GM12878 (cell line): ENCODE results near the gene TRPM5. TPM values are rescaled to one million over a fixed set of nuclear protein-coding genes. Genes with fewer than 3 reads are reported as not detected.

ENCODE experiments used
- ATAC-seq: fragments of 200-7000 bp; cut with Tn5 transposase; 3 replicates; pipeline ENCODE4 v1.9.1; 2020; ENCODE audit warnings: mild to moderate bottlenecking, moderate library complexity
- BruUV-seq: library from RNA; stranded (reverse); fragments of 400-500 nt; replicated peaks from 2 replicates; lab custom pipeline; 2021; lab: Mats Ljungman, UMichigan
- CTCF ChIA-PET: fragments of 300-600 bp; sonication (Branson Sonifier 250); formaldehyde crosslinking; extraction: SDS; loops from one replicate; lab custom pipeline; 2021; ENCODE audit warnings: inconsistent platforms; lab: Yijun Ruan, JAX
- POLR2A ChIA-PET: fragments of 350-600 bp; formaldehyde crosslinking; extraction: SDS; loops from one replicate; lab custom pipeline; 2021; ENCODE audit warnings: inconsistent platforms; lab: Charles Lee
- RAD21 ChIA-PET: fragments of 300-600 bp; sonication (Branson Sonifier 250); formaldehyde crosslinking; loops from one replicate; lab custom pipeline; 2023; ENCODE audit warnings: antibody characterized with exemption; ENCODE audit not compliant: unreplicated experiment; lab: Charles Lee
- SMC1A ChIA-PET: fragments of 300-600 bp; sonication (Branson Sonifier 250); formaldehyde crosslinking; loops from one replicate; lab custom pipeline; 2023; ENCODE audit not compliant: unreplicated experiment, uncharacterized antibody; lab: Charles Lee
- DNase-seq: peaks from one replicate; pipeline ENCODE4 v3.0.0-alpha.2; 2011; ENCODE audit warnings: low read depth, low spot score
- FAIRE-seq: peaks from 3 replicates; lab custom pipeline; 2011; peaks lifted over from hg19 to GRCh38; lab: Jason Lieb, UNC
- H2AFZ ChIP-seq: 2 replicates; pipeline ENCODE4 v1.6.0; 2011; ENCODE audit warnings: low read depth, low read length, control low read depth; ENCODE audit not compliant: control insufficient read depth
- H3K27ac ChIP-seq: 2 replicates; pipeline ENCODE4 v1.5.1; 2011; ENCODE audit warnings: control low read depth; ENCODE audit not compliant: control insufficient read depth, insufficient read depth
- H3K27me3 ChIP-seq, 2 experiments: replicated peaks in 1 of 2; 2 replicates each; pipeline versions ENCODE4 v1.6.0 to v1.6.1; 2011; ENCODE audit warnings: low read length in 1 of 2; ENCODE audit not compliant: control insufficient read depth in 2 of 2, insufficient read depth in 2 of 2
- H3K36me3 ChIP-seq, 2 experiments: 2 replicates each; pipeline ENCODE4 v1.5.1; 2011; ENCODE audit warnings: low read length in 1 of 2; ENCODE audit not compliant: control insufficient read depth in 2 of 2, insufficient read depth in 2 of 2
- H3K4me1 ChIP-seq: 2 replicates; pipeline ENCODE4 v1.6.1; 2011; ENCODE audit warnings: mild to moderate bottlenecking, low read length, moderate library complexity, mixed read lengths; ENCODE audit not compliant: control insufficient read depth, insufficient read depth
- H3K4me2 ChIP-seq: 2 replicates; pipeline ENCODE4 v1.6.0; 2011; ENCODE audit warnings: control low read depth; ENCODE audit not compliant: control insufficient read depth, insufficient read depth
- H3K4me3 ChIP-seq: fragments of 200-600 bp; sonication (generic); 2 replicates; pipeline ENCODE4 v1.5.1; 2016
- H3K79me2 ChIP-seq: 2 replicates; pipeline ENCODE4 v1.6.0; 2011; ENCODE audit warnings: low read length; ENCODE audit not compliant: control insufficient read depth, insufficient read depth
- H3K9ac ChIP-seq: 2 replicates; pipeline ENCODE4 v1.8.0; 2011; ENCODE audit warnings: low read length, control low read depth, mixed read lengths; ENCODE audit not compliant: control insufficient read depth, insufficient read depth
- H3K9me3 ChIP-seq: replicated peaks from 3 replicates; pipeline ENCODE4 v1.5.1; 2011; ENCODE audit warnings: mild to moderate bottlenecking, low read length; ENCODE audit not compliant: control insufficient read depth, insufficient read depth
- H4K20me1 ChIP-seq: 2 replicates; pipeline ENCODE4 v1.6.0; 2011; ENCODE audit not compliant: control insufficient read depth, insufficient read depth
- ATF3 ChIP-seq: IDR thresholded peaks from 2 replicates; pipeline ENCODE4 v1.6.1; 2011; ENCODE audit warnings: low read depth, mild to moderate bottlenecking, low read length, moderate library complexity, borderline replicate concordance; ENCODE audit errors: extremely low read depth
- BCL3 ChIP-seq: IDR thresholded peaks from 2 replicates; pipeline ENCODE4 v1.6.1; 2011; ENCODE audit warnings: borderline replicate concordance, low read depth, mild to moderate bottlenecking, moderate library complexity, low read length; ENCODE audit not compliant: insufficient read depth, poor library complexity, severe bottlenecking
- CHD1 ChIP-seq: IDR thresholded peaks from 2 replicates; pipeline ENCODE4 v1.6.1; 2012; ENCODE audit warnings: low read depth, low read length, improper control_type of control experiment
- EED ChIP-seq: sonication (generic); IDR thresholded peaks from 2 replicates; pipeline ENCODE4 v1.6.1; 2016; ENCODE audit warnings: antibody characterized with exemption, low read depth
- EGR1 ChIP-seq, 2 experiments: IDR thresholded peaks; 1 replicate in 1 of 2; 2 replicates in 1 of 2; pipeline ENCODE4 v1.6.1; 2011 to 2012; ENCODE audit warnings: low read depth in 2 of 2, low read length in 2 of 2, borderline replicate concordance in 1 of 2, mild to moderate bottlenecking in 1 of 2, moderate library complexity in 1 of 2
- FOXM1 ChIP-seq: IDR thresholded peaks from 2 replicates; pipeline ENCODE4 v1.6.1; 2012; ENCODE audit warnings: low read depth, mild to moderate bottlenecking, inconsistent platforms, low read length, moderate library complexity
- GABPA ChIP-seq: IDR thresholded peaks from 2 replicates; pipeline ENCODE4 v1.6.1; 2014; ENCODE audit warnings: antibody characterized with exemption, low read depth, mild to moderate bottlenecking, inconsistent platforms
- HCFC1 ChIP-seq: fragments of 150-350 bp; IDR thresholded peaks from 2 replicates; pipeline ENCODE4 v1.6.1; 2014; ENCODE audit warnings: low read length
- IRF5 ChIP-seq: fragments of 450-650 bp; IDR thresholded peaks from 2 replicates; pipeline ENCODE4 v1.6.1; 2017; ENCODE audit warnings: borderline replicate concordance
- KDM1A ChIP-seq: fragments of 200-600 bp; sonication (generic); IDR thresholded peaks from 2 replicates; pipeline ENCODE4 v1.6.1; 2016; ENCODE audit warnings: borderline replicate concordance
- NFYA ChIP-seq: IDR thresholded peaks from 2 replicates; pipeline ENCODE4 v1.6.1; 2011; ENCODE audit warnings: low read depth, mild to moderate bottlenecking, low read length, improper control_type of control experiment, borderline replicate concordance
- RCOR1 ChIP-seq: conservative IDR thresholded peaks from 2 replicates; pipeline ENCODE4 v1.6.1; 2012; ENCODE audit warnings: low read depth, low read length, improper control_type of control experiment
- RFX5 ChIP-seq: IDR thresholded peaks from 2 replicates; pipeline ENCODE4 v1.6.1; 2011; ENCODE audit warnings: low read depth, low read length, improper control_type of control experiment
- SREBF2 ChIP-seq: IDR thresholded peaks from 2 replicates; pipeline ENCODE4 v1.6.1; 2012; ENCODE audit warnings: mild to moderate bottlenecking, low read length
- STAT3 ChIP-seq: IDR thresholded peaks from 2 replicates; pipeline ENCODE4 v1.6.1; 2011; ENCODE audit warnings: low read depth, low read length, improper control_type of control experiment
- TARDBP ChIP-seq: IDR thresholded peaks from 2 replicates; pipeline ENCODE4 v1.6.1; 2016; ENCODE audit warnings: borderline replicate concordance
- TCF12 ChIP-seq: IDR thresholded peaks from 2 replicates; pipeline ENCODE4 v1.6.1; 2011; ENCODE audit warnings: low read depth, mild to moderate bottlenecking, low read length
- WGBS: methylation state at CpG from one replicate; pipeline ENCODE4 v1.1.6; 2016; ENCODE audit warnings: low lambda C conversion rate; ENCODE audit not compliant: insufficient replicate concordance, insufficient coverage; ENCODE audit errors: missing lambda C conversion rate; 5-methylcytosine and 5-hydroxymethylcytosine counted together
- in situ Hi-C: fragments of 300-500 bp; cut with MboI; formaldehyde crosslinking; loops from 9 replicates; pipeline ENCODE4 v1.14.3; 2018; ENCODE audit warnings: mixed read lengths
- intact Hi-C: fragments of 100-400 bp; cut with micrococcal nuclease; formaldehyde crosslinking; loops from one replicate; pipeline ENCODE4 v1.14.2; 2022; ENCODE audit not compliant: unreplicated experiment
- polyA plus RNA-seq, 11 experiments: library from polyadenylated mRNA; depleted of rRNA in 4 of 11; unstranded in 6 of 11; stranded (reverse) in 5 of 11; fragments of >200 nt; fragmentation: Nextera tagmentation in 4 of 11; fragmentation: Illumina TruSeq in 1 of 11; extraction: Ambion mirVana in 4 of 11; extraction: Trizol in 1 of 11; gene quantifications; 1 replicate in 1 of 11; 2 replicates in 10 of 11; pipeline versions ENCODE4 v1.2.1 to v1.2.3, GENCODE V29; 2011 to 2016; ENCODE audit warnings: inconsistent platforms in 2 of 11, missing spikeins in 2 of 11, low read depth in 1 of 11
- total RNA-seq, 4 experiments: library from RNA; depleted of rRNA in 3 of 4; stranded (reverse); fragments of >200 nt in 3 of 4; fragmentation: Illumina TruSeq in 1 of 4; extraction: Trizol in 1 of 4; gene quantifications; 2 replicates each; pipeline versions ENCODE4 v1.2.1 to v1.2.3, GENCODE V29; 2013 to 2021

The TRPM5 gene
- total and polyA plus RNA-seq, 10 of the 15 experiments (the other 5 are each of a cell fraction or from before 2014, with no cell fraction given): not detected

- Histone ChIP-seq H3K9ac (no peak overlapping the region), H4K20me1 (no peaks in the 10 kb centered on the region), H3K79me2 (no peaks in the 10 kb centered on the region), H3K4me2 (no peak overlapping the region), H3K27ac (no peak overlapping the region), H3K27me3 (no peaks in the 10 kb centered on the region), H3K4me1 (no peaks in the 10 kb centered on the region), H2AFZ (no peak overlapping the region), H3K9me3 (no peaks in the 10 kb centered on the region; the same call in 2 of the 3 replicates), H3K36me3 (no peaks in the 10 kb centered on the region), H3K4me3 (no peak overlapping the region)
- no TSS peak for BruUV-seq
- TF ChIP-seq RFX5 (no peak), SREBF2 (no peak), KDM1A (no peak), TARDBP (no peak), CHD1 (no peak), ATF3 (no peak), FOXM1 (no peak), HCFC1 (no peak), NFYA (no peak), EED (no peak), IRF5 (no peak), BCL3 (no peak), TCF12 (no peak), STAT3 (no peak), GABPA (no peak), RCOR1 (no peak), EGR1 (IDR thresholded peaks at IDR 0.05; ENCODE audit: borderline replicate concordance in 1 of 2, low read depth in 2 of 2, low read length in 2 of 2) (no peak)
- ChIA-PET CTCF (no interaction called here), SMC1A (no interaction called here), RAD21 (no interaction called here), POLR2A (no interaction called here)
- in situ Hi-C loops: no loop called here
- no peak for FAIRE-seq
- WGBS: 23% methylated on average over 12 of the region's 12 CpGs
- DNase-seq: no peak
- intact Hi-C loops: no loop called here
- no peak for ATAC-seq
Observed at GRCh38 chr11:2435288-2436012, 8.9 kb downstream of the TRPM5 start.
